ENCODE data around the gene PCK2.

DNA sequence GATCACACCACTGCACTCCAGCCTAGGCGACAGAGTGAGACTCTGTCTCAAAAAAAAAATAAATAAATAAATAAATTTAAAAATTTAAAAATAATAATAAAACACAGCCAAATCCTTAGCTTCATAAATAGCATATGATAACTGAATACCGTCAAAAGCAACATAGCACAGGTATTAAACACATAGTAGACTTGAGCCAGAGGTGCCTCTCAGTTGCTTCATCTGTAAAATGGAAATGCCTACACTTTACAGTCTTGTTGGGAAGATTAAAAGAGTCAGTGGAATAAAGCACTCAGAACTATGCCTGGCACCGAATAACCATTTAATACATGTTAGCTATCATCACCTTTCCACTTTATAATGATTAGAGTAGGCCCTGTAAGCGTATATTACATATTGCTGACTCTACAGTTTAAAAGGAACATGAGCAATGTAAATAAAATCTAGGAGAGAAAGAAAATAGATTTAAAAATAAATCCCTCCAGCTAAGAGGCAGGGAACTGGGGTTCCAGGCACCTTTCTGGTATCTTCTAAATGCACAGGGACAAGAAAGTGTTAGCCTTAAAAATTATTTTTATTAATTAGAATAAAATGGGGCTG is 12.7 kb downstream of the PCK2 start:
- TF ChIP-seq, protein P1, sequence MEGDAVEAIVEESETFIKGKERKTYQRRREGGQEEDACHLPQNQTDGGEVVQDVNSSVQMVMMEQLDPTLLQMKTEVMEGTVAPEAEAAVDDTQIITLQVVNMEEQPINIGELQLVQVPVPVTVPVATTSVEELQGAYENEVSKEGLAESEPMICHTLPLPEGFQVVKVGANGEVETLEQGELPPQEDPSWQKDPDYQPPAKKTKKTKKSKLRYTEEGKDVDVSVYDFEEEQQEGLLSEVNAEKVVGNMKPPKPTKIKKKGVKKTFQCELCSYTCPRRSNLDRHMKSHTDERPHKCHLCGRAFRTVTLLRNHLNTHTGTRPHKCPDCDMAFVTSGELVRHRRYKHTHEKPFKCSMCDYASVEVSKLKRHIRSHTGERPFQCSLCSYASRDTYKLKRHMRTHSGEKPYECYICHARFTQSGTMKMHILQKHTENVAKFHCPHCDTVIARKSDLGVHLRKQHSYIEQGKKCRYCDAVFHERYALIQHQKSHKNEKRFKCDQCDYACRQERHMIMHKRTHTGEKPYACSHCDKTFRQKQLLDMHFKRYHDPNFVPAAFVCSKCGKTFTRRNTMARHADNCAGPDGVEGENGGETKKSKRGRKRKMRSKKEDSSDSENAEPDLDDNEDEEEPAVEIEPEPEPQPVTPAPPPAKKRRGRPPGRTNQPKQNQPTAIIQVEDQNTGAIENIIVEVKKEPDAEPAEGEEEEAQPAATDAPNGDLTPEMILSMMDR (IDR thresholded peaks at IDR 0.05): no peak
- TF ChIP-seq POLR2A (IDR thresholded peaks at IDR 0.05) (no peak), POLR2AphosphoS5 (IDR thresholded peaks at IDR 0.05; ENCODE audit: insufficient read depth in 1 of 2, low read depth in 1 of 2) (no peak)

Measured in vagina (tissue), 2 donors.